ENCODE measurements around the gene PIGM.

The PIGM gene

GRCh38 chr1:160046494-160047110 lies 14.8 kb upstream of the PIGM start:
- no peaks in the 10 kb centered on the region for H3K79me2 ChIP-seq (ENCODE audit: insufficient read depth, low read length)
- peak overlapping the region; percentile 70 for H2AFZ ChIP-seq (ENCODE audit: low read depth, low read length, severe bottlenecking)
- peak overlapping the region; percentile 45 for H3K4me2 ChIP-seq (ENCODE audit: low read depth, low read length, poor library complexity, severe bottlenecking)
- H3K27ac ChIP-seq (ENCODE audit: low read depth, low read length) = no peak overlapping the region
- H3K27me3 ChIP-seq (ENCODE audit: low read length) = no peaks in the 10 kb centered on the region
- no peaks in the 10 kb centered on the region for H4K20me1 ChIP-seq (ENCODE audit: low read depth, low read length)
- no peak for TF ChIP-seq EZH2phosphoT487 (conservative IDR thresholded peaks at IDR 0.05; ENCODE audit: low read length)
- TF ChIP-seq, protein P1, sequence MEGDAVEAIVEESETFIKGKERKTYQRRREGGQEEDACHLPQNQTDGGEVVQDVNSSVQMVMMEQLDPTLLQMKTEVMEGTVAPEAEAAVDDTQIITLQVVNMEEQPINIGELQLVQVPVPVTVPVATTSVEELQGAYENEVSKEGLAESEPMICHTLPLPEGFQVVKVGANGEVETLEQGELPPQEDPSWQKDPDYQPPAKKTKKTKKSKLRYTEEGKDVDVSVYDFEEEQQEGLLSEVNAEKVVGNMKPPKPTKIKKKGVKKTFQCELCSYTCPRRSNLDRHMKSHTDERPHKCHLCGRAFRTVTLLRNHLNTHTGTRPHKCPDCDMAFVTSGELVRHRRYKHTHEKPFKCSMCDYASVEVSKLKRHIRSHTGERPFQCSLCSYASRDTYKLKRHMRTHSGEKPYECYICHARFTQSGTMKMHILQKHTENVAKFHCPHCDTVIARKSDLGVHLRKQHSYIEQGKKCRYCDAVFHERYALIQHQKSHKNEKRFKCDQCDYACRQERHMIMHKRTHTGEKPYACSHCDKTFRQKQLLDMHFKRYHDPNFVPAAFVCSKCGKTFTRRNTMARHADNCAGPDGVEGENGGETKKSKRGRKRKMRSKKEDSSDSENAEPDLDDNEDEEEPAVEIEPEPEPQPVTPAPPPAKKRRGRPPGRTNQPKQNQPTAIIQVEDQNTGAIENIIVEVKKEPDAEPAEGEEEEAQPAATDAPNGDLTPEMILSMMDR (IDR thresholded peaks at IDR 0.05; ENCODE audit: insufficient read depth, low read length, poor library complexity, severe bottlenecking) = peak; percentile 70
- H3K36me3 ChIP-seq (ENCODE audit: low read length) = no peaks in the 10 kb centered on the region
- H3K9me3 ChIP-seq (ENCODE audit: insufficient read depth, low read length) = no peaks in the 10 kb centered on the region
- no peak overlapping the region for H3K4me3 ChIP-seq (ENCODE audit: insufficient read depth, low read length, poor library complexity, severe bottlenecking)
- H3F3A ChIP-seq (ENCODE audit: insufficient read depth) = no peaks in the 10 kb centered on the region
- H3K9ac ChIP-seq (ENCODE audit: low read length) = no peak overlapping the region
- H3K9me2 ChIP-seq (replicated peaks; ENCODE audit: insufficient read depth, low read length) = no peaks in the 10 kb centered on the region

DNA sequence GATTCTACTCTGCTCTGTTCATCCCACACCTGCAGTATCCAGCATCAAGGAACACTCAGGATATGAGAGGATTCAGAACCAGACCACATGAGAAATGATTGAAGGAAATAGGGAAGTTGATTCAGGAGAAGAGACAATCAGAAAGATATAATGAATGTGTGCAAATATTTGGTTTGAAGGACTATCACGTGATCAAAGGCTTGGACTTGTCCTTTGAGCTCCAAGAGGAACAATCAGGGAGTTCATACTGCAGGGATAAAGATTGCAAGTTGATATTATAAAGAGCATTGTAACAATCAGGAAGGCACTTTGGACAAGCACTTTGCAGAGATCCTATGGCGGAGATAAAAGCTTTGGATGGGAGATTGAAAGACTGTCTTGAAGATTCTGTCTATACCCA lies 13.9 kb upstream of the PIGM start:
- Histone ChIP-seq H3K36me3 (ENCODE audit: low read length) (no peaks in the 10 kb centered on the region), H3K4me2 (ENCODE audit: low read depth, low read length, poor library complexity, severe bottlenecking) (no peak overlapping the region), H3K27me3 (ENCODE audit: low read length) (no peaks in the 10 kb centered on the region), H3K4me3 (ENCODE audit: insufficient read depth, low read length, poor library complexity, severe bottlenecking) (no peak overlapping the region), H3K9ac (ENCODE audit: low read length) (no peak overlapping the region), H2AFZ (ENCODE audit: low read depth, low read length, severe bottlenecking) (no peak overlapping the region), H3K27ac (ENCODE audit: low read depth, low read length) (no peak overlapping the region), H3K9me2 (replicated peaks; ENCODE audit: insufficient read depth, low read length) (no peaks in the 10 kb centered on the region), H3K9me3 (ENCODE audit: insufficient read depth, low read length) (no peaks in the 10 kb centered on the region), H3K79me2 (ENCODE audit: insufficient read depth, low read length) (no peaks in the 10 kb centered on the region), H3F3A (ENCODE audit: insufficient read depth) (no peaks in the 10 kb centered on the region), H4K20me1 (ENCODE audit: low read depth, low read length) (no peaks in the 10 kb centered on the region)
- TF ChIP-seq, protein P1 (IDR thresholded peaks at IDR 0.05; ENCODE audit: insufficient read depth, low read length, poor library complexity, severe bottlenecking) = no peak
- no peak for TF ChIP-seq EZH2phosphoT487 (conservative IDR thresholded peaks at IDR 0.05; ENCODE audit: low read length)

DNA sequence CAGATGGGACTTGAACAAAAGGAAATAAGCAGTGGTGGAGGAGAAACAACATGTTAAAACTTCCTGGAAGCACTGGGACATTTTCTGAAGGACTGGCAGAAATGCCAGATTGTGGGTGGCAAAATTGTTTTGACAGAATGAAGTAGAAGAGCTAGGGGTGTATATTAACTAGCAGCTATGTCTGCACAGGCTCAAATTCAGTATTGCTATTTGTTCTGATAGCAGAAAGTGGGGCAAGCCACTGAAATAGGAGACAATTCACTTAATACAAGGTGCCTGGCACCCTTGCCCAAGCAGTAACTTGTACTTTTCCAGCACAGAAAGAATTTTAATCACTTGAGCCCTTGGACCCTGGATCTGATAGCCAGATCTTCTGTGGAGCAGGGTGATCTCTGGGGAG lies 11.8 kb upstream of the PIGM start:
- H3K79me2 ChIP-seq (ENCODE audit: insufficient read depth, low read length) = no peaks in the 10 kb centered on the region
- H3K27ac ChIP-seq (ENCODE audit: low read depth, low read length) = no peak overlapping the region
- no peak overlapping the region for H2AFZ ChIP-seq (ENCODE audit: low read depth, low read length, severe bottlenecking)

More for the DNA sequence above, 11.8 kb upstream of the PIGM start:
- no peaks in the 10 kb centered on the region for H3K9me2 ChIP-seq (replicated peaks; ENCODE audit: insufficient read depth, low read length)
- no peaks in the 10 kb centered on the region for H3K27me3 ChIP-seq (ENCODE audit: low read length)
- H3K9me3 ChIP-seq (ENCODE audit: insufficient read depth, low read length) = no peaks in the 10 kb centered on the region
- no peak overlapping the region for H3K4me3 ChIP-seq (ENCODE audit: insufficient read depth, low read length, poor library complexity, severe bottlenecking)
- H3K36me3 ChIP-seq (ENCODE audit: low read length) = no peaks in the 10 kb centered on the region
- no peaks in the 10 kb centered on the region for H4K20me1 ChIP-seq (ENCODE audit: low read depth, low read length)
- no peak overlapping the region for H3K9ac ChIP-seq (ENCODE audit: low read length)
- TF ChIP-seq EZH2phosphoT487 (conservative IDR thresholded peaks at IDR 0.05; ENCODE audit: low read length) = no peak
- TF ChIP-seq, protein P1 (IDR thresholded peaks at IDR 0.05; ENCODE audit: insufficient read depth, low read length, poor library complexity, severe bottlenecking) = no peak
- no peaks in the 10 kb centered on the region for H3F3A ChIP-seq (ENCODE audit: insufficient read depth)
- no peak overlapping the region for H3K4me2 ChIP-seq (ENCODE audit: low read depth, low read length, poor library complexity, severe bottlenecking)
